DMS 273 treated with DMSO at 0.1 percent for 48 hours (cell line): ENCODE data around the gene CPXM1.

ENCODE experiments used
- DNase-seq: peaks from one replicate; lab custom pipeline; 2025; lab: John Stamatoyannopoulos, UW

Gene CPXM1

GRCh38 chr20:2748551-2749342 lies 51.7 kb downstream of the CPXM1 start:
- DNase-seq, result no peak

GRCh38 chr20:2747676-2748235 lies 52.7 kb downstream of the CPXM1 start:
- DNase-seq, result no peak

- DNase-seq, result no peak
Observed at GRCh38 chr20:2746636-2747265, 53.7 kb downstream of the CPXM1 start.

- no peak for DNase-seq
Observed at GRCh38 chr20:2745936-2746635, 54.3 kb downstream of the CPXM1 start.

- no peak for DNase-seq
Observed at GRCh38 chr20:2745060-2745910, 55.1 kb downstream of the CPXM1 start.
